HepG2 (cell line): ENCODE data around the gene LENG1. TPM values are rescaled to one million over a fixed set of nuclear protein-coding genes. Genes with fewer than 3 reads are reported as not detected.

ENCODE experiments used
- BORCS8-MEF2B ChIP-seq: sonication (generic); formaldehyde crosslinking; IDR thresholded peaks from 2 replicates; pipeline ENCODE4 v1.8.0; 2022; ENCODE audit warnings: mild to moderate bottlenecking, missing genetic modification reagents
- CBFB ChIP-seq: sonication (generic); formaldehyde crosslinking; IDR thresholded peaks from 2 replicates; pipeline ENCODE4 v1.4.0; 2020; ENCODE audit warnings: missing genetic modification reagents
- DNMT3B ChIP-seq: conservative IDR thresholded peaks from 2 replicates; pipeline ENCODE4 v1.6.1; 2016; ENCODE audit warnings: missing biosample characterization, control low read depth
- HMGA1 ChIP-seq: sonication (generic); formaldehyde crosslinking; conservative IDR thresholded peaks from 2 replicates; pipeline ENCODE4 v1.4.0; 2020; ENCODE audit warnings: missing genetic modification reagents
- HOXD1 ChIP-seq: sonication (generic); formaldehyde crosslinking; IDR thresholded peaks from 2 replicates; pipeline ENCODE4 v1.5.0; 2020; ENCODE audit warnings: missing genetic modification reagents
- NONO ChIP-seq, 2 experiments: fragments of 450-650 bp in 1 of 2; sonication (generic) in 1 of 2; formaldehyde crosslinking in 1 of 2; IDR thresholded peaks in 1 of 2; conservative IDR thresholded peaks in 1 of 2; 2 replicates each; pipeline versions ENCODE4 v1.6.1 to v1.8.0; 2017 to 2022; ENCODE audit warnings: mild to moderate bottlenecking in 1 of 2, missing genetic modification reagents in 1 of 2, moderate library complexity in 1 of 2
- RFXAP ChIP-seq: sonication (generic); formaldehyde crosslinking; IDR thresholded peaks from 2 replicates; pipeline ENCODE4 v1.4.0; 2020; ENCODE audit warnings: missing genetic modification reagents, borderline replicate concordance
- RXRB ChIP-seq: IDR thresholded peaks from 2 replicates; pipeline ENCODE4 v1.6.1; 2016; ENCODE audit warnings: borderline replicate concordance, missing genetic modification reagents, missing compliant biosample characterization
- ZNF225 ChIP-seq: sonication (generic); formaldehyde crosslinking; IDR thresholded peaks from 2 replicates; pipeline ENCODE4 v1.4.0; 2020; ENCODE audit warnings: mild to moderate bottlenecking, missing genetic modification reagents
- ZNF263 ChIP-seq: sonication (generic); formaldehyde crosslinking; IDR thresholded peaks from 2 replicates; pipeline ENCODE4 v1.4.0; 2020; ENCODE audit warnings: missing genetic modification reagents
- ZNF3 ChIP-seq: IDR thresholded peaks from 2 replicates; pipeline ENCODE4 v1.7.0; 2017; ENCODE audit warnings: inconsistent platforms
- ZNF329 ChIP-seq: sonication (generic); formaldehyde crosslinking; IDR thresholded peaks from 2 replicates; pipeline ENCODE4 v1.9.0; 2021; ENCODE audit warnings: low read depth, mild to moderate bottlenecking, missing genetic modification reagents
- ZNF441 ChIP-seq: sonication (generic); formaldehyde crosslinking; IDR thresholded peaks from 2 replicates; pipeline ENCODE4 v1.7.0; 2021; ENCODE audit warnings: missing genetic modification reagents, borderline replicate concordance
- ZNF549 ChIP-seq: sonication (generic); formaldehyde crosslinking; IDR thresholded peaks from 2 replicates; pipeline ENCODE4 v1.5.0; 2020; ENCODE audit warnings: missing genetic modification reagents
- ZNF552 ChIP-seq: sonication (generic); formaldehyde crosslinking; IDR thresholded peaks from 2 replicates; pipeline ENCODE4 v1.9.0; 2022; ENCODE audit warnings: missing genetic modification reagents, mild to moderate bottlenecking, borderline replicate concordance
- ZNF589 ChIP-seq: sonication (generic); formaldehyde crosslinking; conservative IDR thresholded peaks from 2 replicates; pipeline ENCODE4 v1.8.0; 2022; ENCODE audit warnings: mild to moderate bottlenecking, moderate library complexity, missing genetic modification reagents
- ZNF839 ChIP-seq: sonication (generic); formaldehyde crosslinking; IDR thresholded peaks from 2 replicates; pipeline ENCODE4 v1.4.0; 2020; ENCODE audit warnings: missing genetic modification reagents, mild to moderate bottlenecking, borderline replicate concordance
- ZZZ3 ChIP-seq: sonication (generic); formaldehyde crosslinking; IDR thresholded peaks from 2 replicates; pipeline ENCODE4 v1.4.0; 2020; ENCODE audit warnings: missing genetic modification reagents, mild to moderate bottlenecking, borderline replicate concordance
- polyA plus RNA-seq, 8 experiments: library from polyadenylated mRNA; depleted of rRNA in 3 of 8; stranded (reverse) in 7 of 8; unstranded in 1 of 8; fragments of >200 nt; fragmentation: Illumina TruSeq in 4 of 8; extraction: Trizol in 4 of 8; gene quantifications; 2 replicates each; pipeline versions ENCODE4 v1.2.1 to v1.2.3, GENCODE V29; 2011 to 2016; ENCODE audit warnings: low read depth in 4 of 8, missing spikeins in 1 of 8, mixed read lengths in 1 of 8; ENCODE audit not compliant: insufficient read depth in 1 of 8
- total RNA-seq, 5 experiments: library from RNA; depleted of rRNA; stranded (reverse); fragments of >200 nt; fragmentation: Illumina TruSeq; extraction: Trizol; gene quantifications; 2 replicates each; pipeline ENCODE4 v1.2.3, GENCODE V29; 2016; ENCODE audit warnings: low read depth in 1 of 5
- TF ChIP-seq, protein P1 (sequence below): sonication (generic); formaldehyde crosslinking; conservative IDR thresholded peaks from 2 replicates; pipeline ENCODE4 v1.4.0; 2020; ENCODE audit warnings: mild to moderate bottlenecking, missing genetic modification reagents, moderate library complexity
- TF ChIP-seq, protein P2 (sequence below): sonication (generic); formaldehyde crosslinking; conservative IDR thresholded peaks from 2 replicates; pipeline ENCODE4 v1.4.0; 2020; ENCODE audit warnings: missing genetic modification reagents
- TF ChIP-seq, protein P3 (sequence below): sonication (generic); IDR thresholded peaks from 2 replicates; pipeline ENCODE4 v1.6.1; 2016; ENCODE audit warnings: low read depth, borderline replicate concordance

The LENG1 gene
- total and polyA plus RNA-seq, 2 of the 13 experiments (the other 11 are each of a cell fraction or from before 2014, with no cell fraction given), result 1.8 to 3.8 TPM

DNA sequence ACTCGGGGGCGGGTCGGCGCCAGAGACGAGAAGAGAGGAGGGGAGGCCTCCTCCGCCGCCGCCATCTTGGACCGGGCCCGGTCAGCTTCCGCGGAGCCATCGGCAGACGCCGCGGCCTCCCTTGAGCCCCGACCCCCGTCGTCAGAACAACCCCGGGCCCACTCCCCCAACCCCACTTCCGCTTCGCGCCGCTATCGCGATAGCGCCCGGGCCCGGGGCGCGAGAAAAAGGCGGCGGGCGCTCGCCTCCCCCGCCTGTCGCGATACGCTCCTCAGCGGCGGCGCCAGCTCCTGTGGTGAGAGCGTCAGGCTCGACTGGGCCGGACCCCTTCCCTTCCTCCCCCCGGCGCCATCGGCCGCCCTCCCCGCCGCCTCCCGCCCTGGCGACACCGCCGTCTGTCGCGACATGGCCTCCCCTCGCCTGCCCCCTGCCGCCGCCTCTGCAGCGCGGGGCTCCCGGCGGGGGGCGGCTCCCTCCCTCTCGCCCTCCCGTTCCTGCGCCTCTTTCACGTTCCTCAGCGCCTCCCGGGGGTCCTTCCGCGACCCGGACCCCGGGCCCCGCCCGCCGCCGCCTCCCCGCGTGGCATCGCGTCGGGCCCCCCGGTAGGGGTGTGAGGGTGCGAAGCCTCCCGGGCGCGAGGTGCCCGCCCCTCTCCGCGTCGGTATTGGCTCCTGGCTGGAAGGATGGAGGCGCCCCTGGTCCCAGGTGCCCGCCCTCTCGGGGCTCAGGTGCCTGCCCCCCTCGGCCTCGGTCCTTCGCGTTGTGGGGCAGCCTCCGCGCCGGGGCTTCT, 21.6 kb downstream of the LENG1 start, which contains the start of gene CNOT3 (continued):
- TF ChIP-seq, protein P1, sequence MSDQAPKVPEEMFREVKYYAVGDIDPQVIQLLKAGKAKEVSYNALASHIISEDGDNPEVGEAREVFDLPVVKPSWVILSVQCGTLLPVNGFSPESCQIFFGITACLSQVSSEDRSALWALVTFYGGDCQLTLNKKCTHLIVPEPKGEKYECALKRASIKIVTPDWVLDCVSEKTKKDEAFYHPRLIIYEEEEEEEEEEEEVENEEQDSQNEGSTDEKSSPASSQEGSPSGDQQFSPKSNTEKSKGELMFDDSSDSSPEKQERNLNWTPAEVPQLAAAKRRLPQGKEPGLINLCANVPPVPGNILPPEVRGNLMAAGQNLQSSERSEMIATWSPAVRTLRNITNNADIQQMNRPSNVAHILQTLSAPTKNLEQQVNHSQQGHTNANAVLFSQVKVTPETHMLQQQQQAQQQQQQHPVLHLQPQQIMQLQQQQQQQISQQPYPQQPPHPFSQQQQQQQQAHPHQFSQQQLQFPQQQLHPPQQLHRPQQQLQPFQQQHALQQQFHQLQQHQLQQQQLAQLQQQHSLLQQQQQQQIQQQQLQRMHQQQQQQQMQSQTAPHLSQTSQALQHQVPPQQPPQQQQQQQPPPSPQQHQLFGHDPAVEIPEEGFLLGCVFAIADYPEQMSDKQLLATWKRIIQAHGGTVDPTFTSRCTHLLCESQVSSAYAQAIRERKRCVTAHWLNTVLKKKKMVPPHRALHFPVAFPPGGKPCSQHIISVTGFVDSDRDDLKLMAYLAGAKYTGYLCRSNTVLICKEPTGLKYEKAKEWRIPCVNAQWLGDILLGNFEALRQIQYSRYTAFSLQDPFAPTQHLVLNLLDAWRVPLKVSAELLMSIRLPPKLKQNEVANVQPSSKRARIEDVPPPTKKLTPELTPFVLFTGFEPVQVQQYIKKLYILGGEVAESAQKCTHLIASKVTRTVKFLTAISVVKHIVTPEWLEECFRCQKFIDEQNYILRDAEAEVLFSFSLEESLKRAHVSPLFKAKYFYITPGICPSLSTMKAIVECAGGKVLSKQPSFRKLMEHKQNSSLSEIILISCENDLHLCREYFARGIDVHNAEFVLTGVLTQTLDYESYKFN (CRISPR knock-in tag), result no peak
- no peak for TF ChIP-seq ZNF552 (CRISPR knock-in tag)
- TF ChIP-seq, protein P2, sequence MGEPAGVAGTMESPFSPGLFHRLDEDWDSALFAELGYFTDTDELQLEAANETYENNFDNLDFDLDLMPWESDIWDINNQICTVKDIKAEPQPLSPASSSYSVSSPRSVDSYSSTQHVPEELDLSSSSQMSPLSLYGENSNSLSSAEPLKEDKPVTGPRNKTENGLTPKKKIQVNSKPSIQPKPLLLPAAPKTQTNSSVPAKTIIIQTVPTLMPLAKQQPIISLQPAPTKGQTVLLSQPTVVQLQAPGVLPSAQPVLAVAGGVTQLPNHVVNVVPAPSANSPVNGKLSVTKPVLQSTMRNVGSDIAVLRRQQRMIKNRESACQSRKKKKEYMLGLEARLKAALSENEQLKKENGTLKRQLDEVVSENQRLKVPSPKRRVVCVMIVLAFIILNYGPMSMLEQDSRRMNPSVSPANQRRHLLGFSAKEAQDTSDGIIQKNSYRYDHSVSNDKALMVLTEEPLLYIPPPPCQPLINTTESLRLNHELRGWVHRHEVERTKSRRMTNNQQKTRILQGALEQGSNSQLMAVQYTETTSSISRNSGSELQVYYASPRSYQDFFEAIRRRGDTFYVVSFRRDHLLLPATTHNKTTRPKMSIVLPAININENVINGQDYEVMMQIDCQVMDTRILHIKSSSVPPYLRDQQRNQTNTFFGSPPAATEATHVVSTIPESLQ (CRISPR knock-in tag), result no peak
- no peak for TF ChIP-seq NONO (IDR thresholded peaks at IDR 0.05)
- TF ChIP-seq NONO (CRISPR knock-in tag; conservative IDR thresholded peaks at IDR 0.05), result 0 out of 2 replicates have a peak, but pooled peaks have one; percentile 38
- no peak for TF ChIP-seq ZNF441 (CRISPR knock-in tag)
- TF ChIP-seq ZNF329, result no peak
- no peak for TF ChIP-seq DNMT3B (CRISPR knock-in tag)
- TF ChIP-seq ZZZ3 (CRISPR knock-in tag), result no peak
- no peak for TF ChIP-seq HMGA1 (CRISPR knock-in tag)
- no peak for TF ChIP-seq ZNF549 (CRISPR knock-in tag)
- peak; percentile 65 for TF ChIP-seq BORCS8-MEF2B
- TF ChIP-seq, protein P3, sequence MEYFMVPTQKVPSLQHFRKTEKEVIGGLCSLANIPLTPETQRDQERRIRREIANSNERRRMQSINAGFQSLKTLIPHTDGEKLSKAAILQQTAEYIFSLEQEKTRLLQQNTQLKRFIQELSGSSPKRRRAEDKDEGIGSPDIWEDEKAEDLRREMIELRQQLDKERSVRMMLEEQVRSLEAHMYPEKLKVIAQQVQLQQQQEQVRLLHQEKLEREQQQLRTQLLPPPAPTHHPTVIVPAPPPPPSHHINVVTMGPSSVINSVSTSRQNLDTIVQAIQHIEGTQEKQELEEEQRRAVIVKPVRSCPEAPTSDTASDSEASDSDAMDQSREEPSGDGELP, result no peak
- no peak for TF ChIP-seq ZNF225 (CRISPR knock-in tag)
- TF ChIP-seq ZNF263 (CRISPR knock-in tag), result 0 out of 2 replicates have a peak, but pooled peaks have one; percentile 20
- TF ChIP-seq ZNF589 (CRISPR knock-in tag), result no peak
- no peak for TF ChIP-seq RXRB (CRISPR knock-in tag)
- no peak for TF ChIP-seq ZNF3 (CRISPR knock-in tag)
- no peak for TF ChIP-seq ZNF839 (CRISPR knock-in tag)
- TF ChIP-seq HOXD1 (CRISPR knock-in tag), result no peak; the same call in 1 of the 2 replicates
- TF ChIP-seq CBFB (CRISPR knock-in tag), result no peak
- peak; percentile 57; the same call in 1 of the 2 replicates for TF ChIP-seq RFXAP (CRISPR knock-in tag)
